GM23338 (cell line): ENCODE results near the gene ZBTB7B. TPM values are rescaled to one million over a fixed set of nuclear protein-coding genes. Genes with fewer than 3 reads are reported as not detected.

Experiments used
- ATAC-seq: fragments of 200-7000 bp; cut with Tn5 transposase; 3 replicates; pipeline ENCODE4 v1.9.1; 2020
- DNase-seq: peaks from one replicate; pipeline ENCODE4 v3.0.0-alpha.2; 2015; ENCODE audit warnings: low spot score
- H2AFZ ChIP-seq: fragments of 200-600 bp; sonication (generic); 2 replicates; pipeline ENCODE4 v1.8.0; 2016; ENCODE audit warnings: antibody characterized with exemption, mild to moderate bottlenecking, moderate library complexity
- H3F3A ChIP-seq: fragments of 200-600 bp; sonication (generic); replicated peaks from 2 replicates; pipeline ENCODE4 v1.8.0; 2017; ENCODE audit warnings: antibody characterized with exemption, mixed run types, low read depth
- H3K27ac ChIP-seq: fragments of 200-600 bp; sonication (generic); 2 replicates; pipeline ENCODE4 v1.6.1; 2016; ENCODE audit warnings: low read depth
- H3K27me3 ChIP-seq: fragments of 200-600 bp; sonication (generic); 2 replicates; pipeline ENCODE4 v1.8.0; 2016; ENCODE audit warnings: mild to moderate bottlenecking, mixed run types, moderate library complexity; ENCODE audit not compliant: insufficient read depth
- H3K36me3 ChIP-seq: fragments of 200-600 bp; sonication (generic); 2 replicates; pipeline ENCODE4 v1.8.0; 2016; ENCODE audit warnings: mild to moderate bottlenecking; ENCODE audit not compliant: insufficient read depth
- H3K4me1 ChIP-seq: fragments of 200-600 bp; sonication (generic); 2 replicates; pipeline ENCODE4 v1.8.0; 2016; ENCODE audit warnings: mild to moderate bottlenecking, moderate library complexity; ENCODE audit not compliant: insufficient read depth
- H3K4me2 ChIP-seq: fragments of 200-600 bp; sonication (generic); 2 replicates; pipeline ENCODE4 v1.7.1; 2017; ENCODE audit warnings: mixed run types
- H3K4me3 ChIP-seq: fragments of 200-600 bp; sonication (generic); 2 replicates; pipeline ENCODE4 v1.6.1; 2016; ENCODE audit warnings: mixed run types
- H3K79me2 ChIP-seq: fragments of 200-600 bp; sonication (generic); replicated peaks from 2 replicates; pipeline ENCODE4 v1.8.0; 2017; ENCODE audit warnings: mild to moderate bottlenecking; ENCODE audit not compliant: insufficient read depth
- H3K9me2 ChIP-seq: fragments of 200-600 bp; sonication (generic); 2 replicates; pipeline ENCODE4 v1.8.0; 2017; ENCODE audit not compliant: insufficient read depth
- H4K20me1 ChIP-seq: fragments of 200-600 bp; sonication (generic); replicated peaks from 2 replicates; pipeline ENCODE4 v1.8.0; 2017; ENCODE audit warnings: mild to moderate bottlenecking; ENCODE audit not compliant: insufficient read depth
- H3K27ac Mint-ChIP-seq: 2 replicates; pipeline ENCODE4 v1.8.0; 2020; ENCODE audit warnings: inconsistent platforms, mild to moderate bottlenecking, moderate library complexity, mixed read lengths
- H3K27me3 Mint-ChIP-seq: 3 replicates; pipeline ENCODE4 v1.8.0; 2022; ENCODE audit warnings: low read depth, mild to moderate bottlenecking, moderate library complexity, mixed read lengths, inconsistent platforms; ENCODE audit not compliant: insufficient read depth, poor library complexity
- H3K36me3 Mint-ChIP-seq: 3 replicates; pipeline ENCODE4 v1.8.0; 2021; ENCODE audit warnings: low read depth, mild to moderate bottlenecking, inconsistent platforms, moderate library complexity, mixed read lengths
- H3K4me1 Mint-ChIP-seq: 3 replicates; pipeline ENCODE4 v1.8.0; 2020; ENCODE audit warnings: mild to moderate bottlenecking, inconsistent platforms, mixed read lengths
- H3K4me3 Mint-ChIP-seq: 3 replicates; pipeline ENCODE4 v1.8.0; 2021; ENCODE audit warnings: moderate library complexity, mild to moderate bottlenecking, inconsistent platforms, mixed read lengths
- H3K9me3 Mint-ChIP-seq: 3 replicates; pipeline ENCODE4 v1.8.0; 2020; ENCODE audit warnings: moderate library complexity, mild to moderate bottlenecking, inconsistent platforms, mixed read lengths
- CREB1 ChIP-seq: fragments of 250-450 bp; sonication (Bioruptor Pico); IDR thresholded peaks from 2 replicates; pipeline ENCODE4 v1.5.0; 2020; ENCODE audit warnings: low read depth, mild to moderate bottlenecking, moderate library complexity
- STAT1 ChIP-seq: IDR thresholded peaks from one replicate; pipeline ENCODE4 v1.6.1; 2016; ENCODE audit warnings: antibody characterized with exemption; ENCODE audit not compliant: unreplicated experiment
- ZNF331 ChIP-seq: fragments of 250-450 bp; sonication (Bioruptor Pico); IDR thresholded peaks from 2 replicates; pipeline ENCODE4 v1.5.0; 2020; ENCODE audit warnings: low read depth, mild to moderate bottlenecking, moderate library complexity
- microRNA-seq: library from miRNA; unstranded; fragments of <30 nt; microRNA quantifications from one replicate; pipeline ENCODE4, GENCODE V29; 2017
- polyA plus RNA-seq: library from polyadenylated mRNA; unstranded; fragments of >200 nt; fragmentation: Nextera tagmentation; extraction: Ambion mirVana; gene quantifications from 2 replicates; pipeline ENCODE4 v1.2.1, GENCODE V29; 2016
- small RNA-seq: library from RNA; depleted of rRNA; stranded (forward); fragments of <200 nt; gene quantifications from one replicate; pipeline ENCODE3, GENCODE V24; 2014; ENCODE audit warnings: low replicate concordance
- total RNA-seq: library from RNA; depleted of rRNA; stranded (reverse); fragments of >200 nt; shearing (Covaris generic); gene quantifications from 2 replicates; pipeline ENCODE4 v1.2.3, GENCODE V29; 2014; rRNA removed

The ZBTB7B gene
- total and polyA plus RNA-seq, 2 experiments from 2014 or later: 3.6 to 32.6 TPM

GRCh38 chr1:155066777-155067176 lies 64.2 kb downstream of the ZBTB7B start:
- Histone ChIP-seq H3K4me3 (no peak overlapping the region), H2AFZ (no peak overlapping the region), H3K27ac (no peak overlapping the region), H3K4me2 (no peak overlapping the region), H3K27me3 (peaks cover 17% of the 10 kb centered on the region), H3K36me3 (no peaks in the 10 kb centered on the region), H3K79me2 (peaks cover 14% of the 10 kb centered on the region), H3K4me1 (peaks cover 18% of the 10 kb centered on the region), H3F3A (peaks cover 31% of the 10 kb centered on the region), H4K20me1 (peaks cover 22% of the 10 kb centered on the region), H3K9me2 (no peaks in the 10 kb centered on the region)
- DNase-seq (no peak), ATAC-seq (no peak)
- H3K4me3 Mint-ChIP-seq: no peak overlapping the region
- H3K27ac Mint-ChIP-seq: no peak overlapping the region
- H3K9me3 Mint-ChIP-seq: no peaks in the 10 kb centered on the region
- H3K36me3 Mint-ChIP-seq: peaks cover 28% of the 10 kb centered on the region
- TF ChIP-seq STAT1: no peak
- no peak for TF ChIP-seq ZNF331
- TF ChIP-seq CREB1 (CRISPR knock-in tag): no peak
- H3K4me1 Mint-ChIP-seq: peaks cover 39% of the 10 kb centered on the region
- H3K27me3 Mint-ChIP-seq: peaks cover 11% of the 10 kb centered on the region

Small RNA genes lying within 50 kb of the gene (microRNA-seq; reads per million reads assigned to microRNA genes)
- not detected for gene MIR4258

Small RNA genes lying within 50 kb of the gene (small RNA-seq; reads per million reads assigned to genes)
- gene MIR4258: not detected

Other genes starting within 250 kb of the ZBTB7B start
- 1.9 and 4.0 TPM in 2 replicates for gene KCNN3, start 132.5 kb upstream of the ZBTB7B start, total RNA-seq
- 3.0 and 3.1 TPM in 2 replicates for gene KCNN3, start 132.5 kb upstream of the ZBTB7B start, polyA plus RNA-seq
- gene PMVK, start 66.1 kb upstream of the ZBTB7B start, total RNA-seq: 8.1 and 11.2 TPM in 2 replicates
- gene PMVK, start 66.1 kb upstream of the ZBTB7B start, polyA plus RNA-seq: 22.2 and 25.0 TPM in 2 replicates
- 29.6 and 31.8 TPM in 2 replicates for gene PBXIP1, start 46.7 kb upstream of the ZBTB7B start, total RNA-seq
- 6.5 and 7.0 TPM in 2 replicates for gene PBXIP1, start 46.7 kb upstream of the ZBTB7B start, polyA plus RNA-seq
- gene PYGO2, start 41.0 kb upstream of the ZBTB7B start, total RNA-seq: 28.7 and 29.0 TPM in 2 replicates
- 11.0 and 13.2 TPM in 2 replicates for gene PYGO2, start 41.0 kb upstream of the ZBTB7B start, polyA plus RNA-seq
- 196 and 211 TPM in 2 replicates for gene SHC1, start 32.1 kb upstream of the ZBTB7B start, total RNA-seq
- 108 and 117 TPM in 2 replicates for gene SHC1, start 32.1 kb upstream of the ZBTB7B start, polyA plus RNA-seq
- gene CKS1B, start 28.1 kb upstream of the ZBTB7B start, total RNA-seq: 296 and 392 TPM in 2 replicates
- 562 and 617 TPM in 2 replicates for gene CKS1B, start 28.1 kb upstream of the ZBTB7B start, polyA plus RNA-seq
- 71.4 and 75.0 TPM in 2 replicates for gene FLAD1, start 19.5 kb upstream of the ZBTB7B start, total RNA-seq
- 72.8 and 74.5 TPM in 2 replicates for gene FLAD1, start 19.5 kb upstream of the ZBTB7B start, polyA plus RNA-seq
- 1.5 and 1.6 TPM in 2 replicates for gene LENEP, start 9.2 kb upstream of the ZBTB7B start, total RNA-seq
- gene LENEP, start 9.2 kb upstream of the ZBTB7B start, polyA plus RNA-seq: not detected in 2 replicates
- not detected in 2 replicates for gene DCST2, start 31.0 kb downstream of the ZBTB7B start, total RNA-seq
- 0.28 and 0.78 TPM in 2 replicates for gene DCST2, start 31.0 kb downstream of the ZBTB7B start, polyA plus RNA-seq
- not detected in 2 replicates for gene DCST1, start 31.0 kb downstream of the ZBTB7B start, total RNA-seq
- not detected in 2 replicates for gene DCST1, start 31.0 kb downstream of the ZBTB7B start, polyA plus RNA-seq
- gene ADAM15, start 48.5 kb downstream of the ZBTB7B start, total RNA-seq: 25.9 and 31.1 TPM in 2 replicates
- 24.2 and 25.9 TPM in 2 replicates for gene ADAM15, start 48.5 kb downstream of the ZBTB7B start, polyA plus RNA-seq
- gene EFNA4, start 60.9 kb downstream of the ZBTB7B start, total RNA-seq: 22.9 and 25.0 TPM in 2 replicates
- gene EFNA4, start 60.9 kb downstream of the ZBTB7B start, polyA plus RNA-seq: 11.1 and 16.4 TPM in 2 replicates
- gene EFNA3, start 76.0 kb downstream of the ZBTB7B start, total RNA-seq: 13.6 and 14.5 TPM in 2 replicates
- gene EFNA3, start 76.0 kb downstream of the ZBTB7B start, polyA plus RNA-seq: 10.3 and 13.5 TPM in 2 replicates
- gene EFNA1, start 125.1 kb downstream of the ZBTB7B start, total RNA-seq: 2.1 and 5.1 TPM in 2 replicates
- 3.2 and 5.1 TPM in 2 replicates for gene EFNA1, start 125.1 kb downstream of the ZBTB7B start, polyA plus RNA-seq
- 30.0 and 50.5 TPM in 2 replicates for gene SLC50A1, start 133.1 kb downstream of the ZBTB7B start, total RNA-seq
- 63.9 and 65.4 TPM in 2 replicates for gene SLC50A1, start 133.1 kb downstream of the ZBTB7B start, polyA plus RNA-seq
- gene DPM3, start 137.7 kb downstream of the ZBTB7B start, total RNA-seq: 13.6 and 19.2 TPM in 2 replicates
- gene DPM3, start 137.7 kb downstream of the ZBTB7B start, polyA plus RNA-seq: 71.4 and 76.5 TPM in 2 replicates
- gene KRTCAP2, start 170.5 kb downstream of the ZBTB7B start, total RNA-seq: 101 and 106 TPM in 2 replicates
- 579 and 628 TPM in 2 replicates for gene KRTCAP2, start 170.5 kb downstream of the ZBTB7B start, polyA plus RNA-seq
- gene TRIM46, start 171.0 kb downstream of the ZBTB7B start, total RNA-seq: 15.4 and 18.8 TPM in 2 replicates
- gene TRIM46, start 171.0 kb downstream of the ZBTB7B start, polyA plus RNA-seq: 7.4 and 8.1 TPM in 2 replicates
- gene THBS3, start 205.1 kb downstream of the ZBTB7B start, total RNA-seq: 1.2 and 6.3 TPM in 2 replicates
- gene THBS3, start 205.1 kb downstream of the ZBTB7B start, polyA plus RNA-seq: 4.3 and 5.0 TPM in 2 replicates
- gene MTX1, start 205.9 kb downstream of the ZBTB7B start, total RNA-seq: 66.7 and 77.7 TPM in 2 replicates
- 106 and 109 TPM in 2 replicates for gene MTX1, start 205.9 kb downstream of the ZBTB7B start, polyA plus RNA-seq